RWPE1 (cell line): ENCODE measurements around the gene TSSK3.

Source experiments
- CTCF ChIA-PET: fragments of 350-600 bp; sonication (Branson Sonifier 250); formaldehyde crosslinking; extraction: SDS; loops from one replicate; lab custom pipeline; 2021; lab: Yijun Ruan, JAX
- POLR2A ChIA-PET: fragments of 400-600 bp; formaldehyde crosslinking; extraction: SDS; loops from one replicate; lab custom pipeline; 2020; ENCODE audit warnings: antibody characterized with exemption; ENCODE audit not compliant: low non-redundant PET; lab: Yijun Ruan, JAX
- DNase-seq: peaks from one replicate; pipeline ENCODE4 v3.0.0; 2012; ENCODE audit warnings: low spot score
- H3K27ac ChIP-seq: fragments of 450-650 bp; 2 replicates; pipeline ENCODE4 v1.5.1; 2017
- CTCF ChIP-seq: fragments of 450-650 bp; conservative IDR thresholded peaks from 2 replicates; pipeline ENCODE4 v1.5.1; 2017; ENCODE audit warnings: low read depth, mild to moderate bottlenecking

TSSK3 gene

GRCh38 chr1:32330558-32331151 is 31.7 kb upstream of the TSSK3 start:
- TF ChIP-seq CTCF: no peak
- ChIA-PET CTCF (no interaction called here), POLR2A (no interaction called here)
- no peak overlapping the region for H3K27ac ChIP-seq
- no peak for DNase-seq

- CTCF ChIA-PET: no interaction called here
- POLR2A ChIA-PET: no interaction called here
- no peak for DNase-seq
- no peak for TF ChIP-seq CTCF
- no peak overlapping the region for H3K27ac ChIP-seq
Observed at GRCh38 chr1:32331549-32331948, 30.8 kb upstream of the TSSK3 start.

- CTCF ChIA-PET: no interaction called here
- TF ChIP-seq CTCF: no peak
- POLR2A ChIA-PET: no interaction called here
- H3K27ac ChIP-seq: peak overlapping the region; percentile 26; the same call in 1 of the 2 replicates
- no peak for DNase-seq
Observed at GRCh38 chr1:32332290-32333079, 29.9 kb upstream of the TSSK3 start.

GRCh38 chr1:32333251-32333963 is 28.9 kb upstream of the TSSK3 start:
- POLR2A ChIA-PET: no interaction called here
- TF ChIP-seq CTCF: no peak
- no peak for DNase-seq
- H3K27ac ChIP-seq: no peak overlapping the region
- CTCF ChIA-PET: interaction anchor here (0.6 kb wide), 1 partner anchor 19 kb away, joined by 6 read pairs; no protein-coding TSS in a partner anchor

- POLR2A ChIA-PET: interaction anchor here (0.5 kb wide), 1 partner anchor 121 kb away, joined by 4 read pairs; no protein-coding TSS in a partner anchor
- H3K27ac ChIP-seq: peak overlapping the region; percentile 15; the same call in 1 of the 2 replicates
- CTCF ChIA-PET: interaction anchor here (0.5 to 0.6 kb wide), 2 partner anchors 18 to 68 kb away, joined by 4 to 6 read pairs; no protein-coding TSS in a partner anchor
- no peak for DNase-seq
- TF ChIP-seq CTCF: no peak
Observed at GRCh38 chr1:32334274-32334861, 28.0 kb upstream of the TSSK3 start.
